ENCODE results near the gene CCR6.
"Not testable (repeated sequence)": the region's sequence is repeated elsewhere in the genome, so short reads cannot be mapped to it uniquely, and the experiment has no call there.

CCR6 gene

GRCh38 chr6:167122827-167123657, at the start of gene CCR6:
Gene CCR6, plus strand, starts transcription at chr6:167123096. Its CDS starts 13,039 bp downstream, at chr6:167136135.
- no peak for DNase-seq

DNA sequence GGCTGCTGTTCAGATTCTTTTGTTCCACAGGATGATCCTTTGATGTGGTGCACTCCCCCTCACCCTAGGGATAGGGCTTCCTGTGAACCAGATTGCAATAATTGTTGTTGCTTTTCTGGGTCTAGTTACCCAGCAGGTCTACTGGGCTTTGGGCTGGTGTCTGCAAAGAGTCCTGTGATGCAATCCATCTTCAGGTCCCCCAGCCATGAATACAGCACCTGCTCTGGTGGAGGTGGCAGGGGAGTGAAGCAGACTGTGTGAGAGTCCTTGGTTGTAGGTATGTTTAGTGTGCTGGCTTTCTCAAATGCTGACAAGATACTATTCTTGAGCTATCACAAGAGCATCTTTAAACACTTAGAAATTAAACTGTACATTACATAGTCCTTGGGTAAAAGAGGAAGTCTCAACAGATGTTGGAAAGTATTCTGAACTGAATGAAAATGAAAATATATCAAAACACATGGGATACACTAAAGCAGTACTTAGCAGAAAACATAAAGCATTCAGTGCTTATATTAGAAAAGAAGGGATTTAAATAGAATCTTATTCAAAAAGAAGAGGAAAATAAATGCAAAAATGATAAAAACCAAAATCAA, 49.1 kb upstream of the CCR6 start:
- DNase-seq, result no peak

DNA sequence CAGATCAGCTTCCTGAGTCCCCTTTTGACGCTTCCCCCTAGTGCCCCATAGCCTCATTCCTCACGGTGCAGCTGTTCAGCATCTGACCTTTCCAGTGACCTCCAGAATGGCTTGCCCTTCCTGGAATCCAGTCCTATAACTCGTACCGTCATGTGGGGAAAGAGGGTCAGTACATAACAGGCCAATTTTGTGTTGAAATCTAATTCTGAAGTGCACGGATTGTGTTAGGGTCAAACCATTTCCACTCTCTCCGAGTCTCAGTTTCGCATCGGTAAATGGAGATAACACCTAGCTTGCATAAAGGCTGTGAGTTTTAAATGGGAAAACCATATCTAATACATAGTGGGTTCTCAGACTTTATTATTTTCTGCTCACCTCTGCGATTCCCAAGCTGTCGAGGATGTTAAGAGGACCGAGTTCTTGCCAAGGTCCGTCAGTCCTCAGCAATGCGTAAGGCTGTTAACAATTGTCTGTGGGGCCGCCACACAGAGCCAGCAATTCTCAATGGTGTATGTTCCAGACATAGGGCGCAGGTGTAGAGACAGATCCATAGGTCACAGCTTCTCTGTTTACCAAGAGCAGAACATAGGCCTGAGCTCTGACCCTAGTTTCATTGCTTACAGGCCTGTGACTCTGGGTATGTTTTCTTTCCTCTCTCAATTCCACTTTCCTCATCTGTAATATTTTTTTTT, 45.5 kb upstream of the CCR6 start:
- no peak for DNase-seq

DNA sequence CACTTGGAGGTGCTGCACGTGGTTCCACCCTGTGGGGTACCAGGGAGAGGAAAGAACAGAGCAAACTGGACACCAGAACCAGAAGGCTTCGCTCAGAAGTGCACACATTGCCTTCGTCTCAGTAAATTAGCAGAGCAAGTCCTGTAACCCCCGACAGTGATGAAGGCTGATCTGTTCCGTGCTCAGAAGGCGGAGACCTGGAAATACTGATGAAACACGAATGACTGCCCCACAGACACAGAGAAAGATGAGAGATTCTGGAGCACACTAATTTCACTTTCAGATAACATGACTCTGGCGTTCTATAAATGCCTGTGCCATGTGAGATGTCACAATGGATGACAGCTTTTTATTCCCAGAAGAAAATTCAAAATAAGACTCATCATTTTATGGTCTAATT, 44.2 kb upstream of the CCR6 start:
- no peak for DNase-seq

- peak; percentile 40 to 41 for DNase-seq
Measured at GRCh38 chr6:167079853-167080297, 43.0 kb upstream of the CCR6 start.

DNA sequence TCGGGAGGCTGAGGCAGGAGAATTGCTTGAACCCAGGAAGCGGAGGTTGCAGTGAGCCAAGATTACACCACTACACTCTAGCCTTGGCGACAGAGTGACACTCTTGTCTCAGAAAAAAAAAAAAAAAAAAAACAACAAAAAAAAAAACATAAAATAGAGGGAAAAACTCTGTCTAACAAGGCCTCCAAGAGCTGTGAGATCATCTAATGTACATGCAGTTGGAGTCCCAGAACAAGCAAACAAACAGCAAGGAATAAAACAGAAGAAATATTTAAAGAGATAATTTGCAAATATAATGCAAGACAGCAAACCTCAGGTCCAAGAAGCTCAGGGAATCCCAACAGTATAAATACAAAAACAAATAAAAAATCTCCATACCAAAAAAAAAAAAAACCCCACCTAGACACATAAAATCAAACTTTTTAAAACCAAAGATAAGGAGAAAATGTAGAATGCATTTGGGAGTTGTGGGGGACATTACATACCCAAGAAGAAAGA, 35.0 kb upstream of the CCR6 start:
- DNase-seq, result no peak

DNA sequence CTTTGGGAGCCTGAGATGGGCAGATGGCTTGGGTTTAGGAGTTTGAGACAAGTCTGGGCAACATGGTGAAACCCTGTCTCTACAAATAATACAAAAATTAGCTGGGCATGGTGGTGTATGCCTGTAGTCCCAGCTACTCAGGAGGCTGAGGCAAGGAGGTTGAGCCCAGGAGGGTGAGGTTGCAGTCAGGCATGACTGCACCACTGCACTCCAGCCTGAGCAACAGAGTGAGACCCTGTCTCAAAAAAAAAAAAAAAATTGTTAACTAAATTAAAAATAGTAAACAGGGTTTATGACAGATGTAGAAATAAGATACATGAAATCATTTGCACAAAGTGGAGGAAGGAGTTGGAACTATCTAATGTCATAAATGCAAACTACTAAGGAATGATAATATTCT, 34.2 kb upstream of the CCR6 start:
- not testable (repeated sequence) for DNase-seq

DNA sequence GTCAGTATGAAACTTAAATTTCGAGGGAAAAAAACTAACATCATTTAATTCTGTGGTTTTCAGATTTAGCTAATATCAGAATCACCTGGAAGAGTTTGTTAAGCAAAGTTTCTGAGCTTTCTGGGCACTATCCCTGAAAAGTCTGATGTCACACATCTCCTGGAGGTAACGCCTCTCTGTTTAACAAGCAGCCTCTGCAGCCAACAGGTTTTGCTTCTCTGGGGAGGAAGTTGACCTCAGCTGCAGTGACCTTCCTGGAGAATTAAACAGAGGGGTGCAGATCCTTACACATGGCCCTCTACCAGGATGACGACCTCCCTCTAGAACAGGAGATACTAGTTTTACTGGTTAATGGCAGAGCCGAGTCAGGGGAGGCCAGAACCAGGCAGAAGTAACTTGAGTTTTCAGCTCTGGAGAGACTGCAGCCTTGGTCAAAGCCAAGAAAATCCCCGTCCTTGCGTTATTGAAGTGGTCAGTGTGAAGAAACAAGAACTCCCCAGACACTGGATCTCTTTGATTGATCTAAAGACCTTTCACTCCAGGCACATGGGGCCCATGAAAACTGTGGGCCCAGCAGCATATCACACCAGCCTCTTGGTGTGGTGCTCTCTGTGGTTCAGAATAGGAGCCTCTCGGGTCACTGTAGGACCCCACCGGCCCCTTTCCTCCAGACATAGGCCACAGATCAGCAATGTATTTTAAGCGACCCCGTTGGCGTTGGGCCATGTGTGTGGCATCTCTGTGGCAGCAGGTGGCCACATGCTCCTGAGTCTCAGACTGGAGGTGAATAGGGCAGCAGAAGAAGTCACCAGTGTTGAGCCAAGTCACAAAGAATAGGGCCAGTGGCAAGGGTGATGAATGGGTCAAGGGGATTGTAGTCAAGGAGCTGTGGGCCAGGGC, 33.4 kb upstream of the CCR6 start:
- DNase-seq, result no peak

- no peak for DNase-seq
Measured at GRCh38 chr6:167090171-167090570, 32.7 kb upstream of the CCR6 start.

DNA sequence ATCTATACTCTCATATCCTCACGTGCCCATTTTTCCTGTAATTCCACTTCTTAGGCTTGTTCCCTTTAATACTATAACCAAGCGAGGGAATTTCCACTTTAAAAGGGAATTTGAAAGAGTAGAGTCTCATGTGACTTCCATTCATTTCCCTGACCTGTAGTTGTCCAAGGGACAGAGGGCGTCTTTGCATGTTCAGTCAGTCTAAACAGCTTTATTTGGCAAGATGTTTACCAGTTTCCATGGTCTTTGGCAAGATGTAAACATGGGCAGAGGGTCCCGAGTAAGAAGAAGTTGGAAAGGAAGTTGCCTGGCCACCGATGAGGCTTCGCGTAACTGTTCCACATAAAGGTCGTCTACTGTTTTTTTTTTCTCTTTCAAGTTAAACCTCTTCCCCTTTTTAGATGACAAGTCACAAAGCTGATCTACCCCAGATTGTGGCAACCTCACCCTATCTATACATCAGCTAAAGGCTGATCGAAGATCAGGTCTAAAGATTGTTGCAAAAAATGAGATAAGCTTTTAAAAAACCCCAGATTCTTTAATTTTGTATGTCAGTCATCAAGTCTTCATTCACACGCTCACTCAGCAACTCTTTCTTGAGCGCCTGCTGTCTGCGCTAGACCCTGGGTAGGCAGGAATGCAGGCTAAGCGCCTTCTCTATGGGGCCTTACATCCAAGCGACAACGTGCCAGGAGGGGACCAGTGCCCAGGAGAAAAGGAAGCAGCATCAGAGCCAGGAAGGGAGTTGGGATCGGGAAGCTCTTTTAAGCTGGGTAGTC, 31.7 kb upstream of the CCR6 start:
- DNase-seq, result peak; percentile 41 to 71

DNA sequence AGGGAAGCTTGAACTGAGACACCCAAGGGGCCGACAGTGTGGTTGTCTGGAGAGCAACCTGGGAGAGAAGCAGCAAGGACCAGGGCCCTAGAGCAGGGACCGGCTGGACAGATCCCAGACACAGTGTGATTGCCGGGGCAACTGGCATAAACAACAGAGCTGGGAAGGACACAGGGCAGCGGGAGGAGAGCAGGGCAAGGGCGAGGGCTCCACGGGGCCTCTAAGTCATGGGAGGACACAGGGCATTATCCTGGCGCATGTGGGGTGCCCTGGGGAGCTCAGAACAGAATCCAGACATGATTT, 31.1 kb upstream of the CCR6 start:
- no peak for DNase-seq

DNA sequence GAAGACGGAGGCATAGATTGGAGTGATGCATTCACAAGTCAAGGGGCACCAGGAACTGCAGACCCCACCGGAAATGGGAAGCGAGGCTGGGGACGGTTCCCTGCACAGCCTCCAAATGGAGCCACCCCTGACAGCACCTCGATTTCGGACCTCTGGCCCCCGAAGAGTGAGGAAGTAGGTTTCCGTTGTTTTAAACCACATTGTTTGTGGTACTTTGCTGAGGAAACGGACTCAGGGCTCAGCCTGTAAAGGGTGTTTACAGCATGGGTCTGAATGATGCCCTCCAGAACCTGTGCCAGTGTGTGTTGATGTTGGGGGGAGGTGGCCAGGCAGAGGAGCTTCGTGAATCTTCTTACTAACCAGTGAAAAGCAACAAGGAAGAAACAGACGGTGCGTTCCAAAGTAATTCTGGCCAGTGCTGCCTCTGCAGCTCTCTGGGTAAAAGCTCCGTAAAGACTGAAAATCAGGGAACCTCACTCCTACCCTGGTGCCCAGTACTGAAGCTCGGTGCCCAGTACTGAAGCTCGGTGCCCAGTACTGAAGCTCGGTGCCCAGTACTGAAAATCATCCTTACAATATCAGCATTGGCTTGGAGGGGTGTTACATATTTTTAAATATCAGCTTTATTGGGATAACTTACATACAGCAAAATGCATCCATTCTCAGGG, 30.1 kb upstream of the CCR6 start:
- no peak for DNase-seq

- no peak for DNase-seq
Measured at GRCh38 chr6:167093406-167093921, 29.4 kb upstream of the CCR6 start.

- peak; percentile 56 to 82 for DNase-seq
Measured at GRCh38 chr6:167093922-167094432, 28.9 kb upstream of the CCR6 start.

DNA sequence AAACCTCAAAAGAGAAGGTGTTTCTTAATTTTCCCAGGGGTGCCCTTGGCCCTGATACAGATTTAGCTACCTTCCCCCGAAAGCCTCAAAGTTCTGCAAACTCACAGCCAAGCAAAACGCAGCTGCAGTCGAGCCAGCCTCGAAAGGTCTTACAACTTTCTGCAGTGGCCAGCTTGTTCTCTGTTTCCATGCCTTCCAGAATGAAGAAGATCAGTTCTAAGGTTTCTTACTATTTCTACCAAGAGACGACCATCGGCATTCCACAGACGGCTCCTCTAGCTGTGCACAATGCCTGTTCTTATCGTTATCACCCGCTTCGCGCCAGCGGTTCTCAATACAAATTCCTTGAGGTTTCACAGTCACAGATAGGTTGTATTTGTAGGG, 28.5 kb upstream of the CCR6 start:
- no peak for DNase-seq

GRCh38 chr6:167094820-167095637, 27.9 kb upstream of the CCR6 start:
- DNase-seq, result peak; percentile 25 to 33

- DNase-seq, result no peak
Measured at GRCh38 chr6:167095888-167096287, 27.0 kb upstream of the CCR6 start.

GRCh38 chr6:167096991-167097390, 25.9 kb upstream of the CCR6 start:
- no peak for DNase-seq

DNA sequence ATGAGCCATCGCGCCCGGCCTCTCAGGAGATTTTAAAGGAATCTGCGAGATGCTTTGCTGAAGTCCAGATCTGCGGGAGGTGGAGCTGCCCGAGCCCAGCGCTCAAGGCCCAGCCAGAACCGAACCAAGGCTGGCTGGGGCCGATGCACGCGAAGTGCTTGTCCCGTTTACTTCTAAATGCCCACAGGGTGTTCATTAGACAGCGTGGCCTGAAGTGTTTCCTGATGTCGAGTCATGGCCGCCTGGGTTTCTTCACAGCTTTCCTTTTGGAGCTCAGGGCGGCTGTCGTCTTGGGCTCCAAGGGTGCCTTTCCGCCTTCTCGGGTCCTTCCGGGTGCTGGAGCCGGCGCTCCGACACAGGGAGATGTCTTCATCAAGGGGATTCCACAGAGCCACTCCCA, 25.1 kb upstream of the CCR6 start:
- DNase-seq, result no peak

GRCh38 chr6:167098825-167099225, 24.1 kb upstream of the CCR6 start:
- DNase-seq, result peak; percentile 28 to 56
